ENCODE data around the gene CD74.

The CD74 gene

DNA sequence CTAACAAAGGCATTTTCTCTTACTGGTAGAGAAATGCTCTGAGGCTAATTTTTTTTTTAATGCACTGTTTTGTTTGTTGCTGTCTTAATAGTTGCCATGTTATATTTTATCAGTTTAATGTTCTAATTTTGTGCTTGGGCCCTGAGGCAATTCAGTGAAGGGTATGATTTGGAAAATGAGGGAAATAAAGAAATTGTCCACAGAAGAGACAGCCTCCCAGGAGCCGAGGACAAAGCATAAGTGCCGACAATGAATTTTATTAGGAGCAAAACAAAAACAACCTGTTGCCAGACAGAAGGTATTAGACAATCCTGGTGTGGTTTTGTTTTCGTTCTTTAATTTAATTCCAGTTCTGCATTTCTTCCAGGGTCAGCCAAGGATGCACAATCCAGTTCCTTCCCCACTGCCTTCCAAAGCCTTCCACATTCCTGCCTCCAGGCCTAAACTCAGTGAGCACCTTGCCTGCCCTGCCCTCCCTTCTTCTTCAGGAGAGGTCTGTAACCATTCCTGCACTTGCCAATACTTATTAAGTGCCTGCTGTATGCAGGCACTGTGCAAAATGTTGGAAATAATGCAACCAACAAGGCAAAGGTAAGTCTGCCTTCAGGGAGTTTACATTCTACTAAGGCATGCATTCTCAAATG lies 59.6 kb downstream of the CD74 start:
- Histone ChIP-seq H3K27ac (ENCODE audit: low read depth, low read length) (no peak overlapping the region), H2AFZ (ENCODE audit: low read depth, low read length, severe bottlenecking) (no peak overlapping the region), H3K36me3 (ENCODE audit: low read length) (no peaks in the 10 kb centered on the region), H3K4me3 (ENCODE audit: insufficient read depth, low read length, poor library complexity, severe bottlenecking) (no peak overlapping the region), H3K79me2 (ENCODE audit: insufficient read depth, low read length) (peaks cover 6% of the 10 kb centered on the region), H4K20me1 (ENCODE audit: low read depth, low read length) (no peaks in the 10 kb centered on the region), H3K9me2 (replicated peaks; ENCODE audit: insufficient read depth, low read length) (no peaks in the 10 kb centered on the region), H3K9ac (ENCODE audit: low read length) (no peak overlapping the region), H3F3A (ENCODE audit: insufficient read depth) (no peaks in the 10 kb centered on the region), H3K9me3 (ENCODE audit: insufficient read depth, low read length) (no peaks in the 10 kb centered on the region), H3K27me3 (ENCODE audit: low read length) (no peaks in the 10 kb centered on the region), H3K4me2 (ENCODE audit: low read depth, low read length, poor library complexity, severe bottlenecking) (no peak overlapping the region)
- TF ChIP-seq EZH2phosphoT487 (conservative IDR thresholded peaks at IDR 0.05; ENCODE audit: low read length) = no peak
- TF ChIP-seq, protein P1, sequence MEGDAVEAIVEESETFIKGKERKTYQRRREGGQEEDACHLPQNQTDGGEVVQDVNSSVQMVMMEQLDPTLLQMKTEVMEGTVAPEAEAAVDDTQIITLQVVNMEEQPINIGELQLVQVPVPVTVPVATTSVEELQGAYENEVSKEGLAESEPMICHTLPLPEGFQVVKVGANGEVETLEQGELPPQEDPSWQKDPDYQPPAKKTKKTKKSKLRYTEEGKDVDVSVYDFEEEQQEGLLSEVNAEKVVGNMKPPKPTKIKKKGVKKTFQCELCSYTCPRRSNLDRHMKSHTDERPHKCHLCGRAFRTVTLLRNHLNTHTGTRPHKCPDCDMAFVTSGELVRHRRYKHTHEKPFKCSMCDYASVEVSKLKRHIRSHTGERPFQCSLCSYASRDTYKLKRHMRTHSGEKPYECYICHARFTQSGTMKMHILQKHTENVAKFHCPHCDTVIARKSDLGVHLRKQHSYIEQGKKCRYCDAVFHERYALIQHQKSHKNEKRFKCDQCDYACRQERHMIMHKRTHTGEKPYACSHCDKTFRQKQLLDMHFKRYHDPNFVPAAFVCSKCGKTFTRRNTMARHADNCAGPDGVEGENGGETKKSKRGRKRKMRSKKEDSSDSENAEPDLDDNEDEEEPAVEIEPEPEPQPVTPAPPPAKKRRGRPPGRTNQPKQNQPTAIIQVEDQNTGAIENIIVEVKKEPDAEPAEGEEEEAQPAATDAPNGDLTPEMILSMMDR (IDR thresholded peaks at IDR 0.05; ENCODE audit: insufficient read depth, low read length, poor library complexity, severe bottlenecking) = no peak

DNA sequence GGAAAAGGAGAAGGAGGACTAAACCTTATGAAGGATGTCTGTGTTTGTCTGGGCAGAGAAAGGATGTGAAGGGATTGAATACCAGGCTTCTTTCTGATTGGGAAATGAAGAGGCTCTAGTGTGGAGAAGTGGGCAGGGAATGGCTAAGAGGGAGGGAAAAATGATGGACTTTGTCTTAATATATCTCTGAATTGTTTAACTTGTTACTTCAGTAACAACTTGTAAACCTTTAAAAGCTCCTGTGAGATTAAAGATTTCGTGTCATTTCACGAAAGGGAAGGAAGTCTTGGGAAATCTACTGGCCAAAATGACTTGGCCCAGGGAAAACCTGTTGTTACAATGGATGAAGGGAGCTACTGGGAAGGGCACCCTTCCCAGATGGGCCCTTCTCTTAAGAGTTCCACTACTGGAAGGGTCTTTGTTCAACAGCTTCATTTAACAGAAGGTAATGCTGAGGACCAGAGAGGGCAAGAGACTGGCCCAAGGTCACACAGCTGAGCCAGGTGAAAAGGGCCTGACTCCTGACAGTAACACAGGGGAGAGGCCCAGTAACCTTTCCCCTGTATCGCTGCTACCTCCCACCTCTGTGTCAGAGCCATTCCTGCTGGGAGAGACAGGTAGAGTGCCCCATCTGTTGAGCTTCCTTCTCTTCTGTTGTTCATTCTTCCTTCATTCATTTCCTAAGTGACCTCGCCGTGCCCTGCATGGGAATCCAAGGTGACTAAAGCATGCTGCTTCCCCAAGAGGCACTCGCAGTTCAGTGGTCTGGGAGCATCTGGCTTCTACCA lies 60.3 kb downstream of the CD74 start:
- TF ChIP-seq, protein P1 (IDR thresholded peaks at IDR 0.05; ENCODE audit: insufficient read depth, low read length, poor library complexity, severe bottlenecking) = no peak
- no peak for TF ChIP-seq EZH2phosphoT487 (conservative IDR thresholded peaks at IDR 0.05; ENCODE audit: low read length)
- H2AFZ ChIP-seq (ENCODE audit: low read depth, low read length, severe bottlenecking) = no peak overlapping the region
- H3K27ac ChIP-seq (ENCODE audit: low read depth, low read length) = no peak overlapping the region
- H3K4me2 ChIP-seq (ENCODE audit: low read depth, low read length, poor library complexity, severe bottlenecking) = no peak overlapping the region
- no peak overlapping the region for H3K4me3 ChIP-seq (ENCODE audit: insufficient read depth, low read length, poor library complexity, severe bottlenecking)
- H3K9me2 ChIP-seq (replicated peaks; ENCODE audit: insufficient read depth, low read length) = no peaks in the 10 kb centered on the region
- H3F3A ChIP-seq (ENCODE audit: insufficient read depth) = no peaks in the 10 kb centered on the region
- no peaks in the 10 kb centered on the region for H3K79me2 ChIP-seq (ENCODE audit: insufficient read depth, low read length)
- no peaks in the 10 kb centered on the region for H3K36me3 ChIP-seq (ENCODE audit: low read length)
- H4K20me1 ChIP-seq (ENCODE audit: low read depth, low read length) = no peaks in the 10 kb centered on the region
- no peaks in the 10 kb centered on the region for H3K27me3 ChIP-seq (ENCODE audit: low read length)
- no peak overlapping the region for H3K9ac ChIP-seq (ENCODE audit: low read length)
- H3K9me3 ChIP-seq (ENCODE audit: insufficient read depth, low read length) = no peaks in the 10 kb centered on the region

All from SU-DHL-6 (cell line).